Parathyroid adenoma (tissue), 2 donors: ENCODE results near the gene SLC22A3.

Experiments used
- H2AFZ ChIP-seq: fragments of 300-600 bp; sonication (generic); one replicate; pipeline ENCODE4 v1.7.0; 2017; ENCODE audit warnings: antibody characterized with exemption, mild to moderate bottlenecking
- H3K27ac ChIP-seq: fragments of 300-600 bp; sonication (generic); one replicate; pipeline ENCODE4 v1.7.0; 2017
- H3K27me3 ChIP-seq: fragments of 300-600 bp; sonication (generic); one replicate; pipeline ENCODE4 v1.7.0; 2017; ENCODE audit warnings: low read length; ENCODE audit not compliant: control insufficient read depth, insufficient read depth
- H3K36me3 ChIP-seq: fragments of 300-600 bp; sonication (generic); one replicate; pipeline ENCODE4 v1.7.0; 2017; ENCODE audit warnings: low read length; ENCODE audit not compliant: control insufficient read depth, insufficient read depth
- H3K4me1 ChIP-seq: fragments of 300-600 bp; sonication (generic); one replicate; pipeline ENCODE4 v1.7.0; 2017; ENCODE audit warnings: control low read depth
- H3K4me2 ChIP-seq: fragments of 300-600 bp; sonication (generic); one replicate; pipeline ENCODE4 v1.7.0; 2017; ENCODE audit warnings: low read length
- H3K4me3 ChIP-seq: fragments of 300-600 bp; sonication (generic); one replicate; pipeline ENCODE4 v1.7.0; 2017; ENCODE audit warnings: low read depth, low read length
- H3K79me2 ChIP-seq: fragments of 300-600 bp; sonication (generic); one replicate; pipeline ENCODE4 v1.7.0; 2017; ENCODE audit warnings: control low read depth
- H3K9ac ChIP-seq: fragments of 300-600 bp; sonication (generic); one replicate; pipeline ENCODE4 v1.7.0; 2017; ENCODE audit warnings: mild to moderate bottlenecking
- H3K9me3 ChIP-seq: fragments of 300-600 bp; sonication (generic); one replicate; pipeline ENCODE4 v1.7.0; 2017; ENCODE audit warnings: low read length; ENCODE audit not compliant: control insufficient read depth
- TF ChIP-seq, protein P1 (sequence below): fragments of 300-600 bp; sonication (generic); IDR thresholded peaks from one replicate; pipeline ENCODE4 v1.7.0; 2017; ENCODE audit warnings: antibody characterized with exemption, mild to moderate bottlenecking
- donor health status: primary hyperparathyroidism.

The SLC22A3 gene

DNA sequence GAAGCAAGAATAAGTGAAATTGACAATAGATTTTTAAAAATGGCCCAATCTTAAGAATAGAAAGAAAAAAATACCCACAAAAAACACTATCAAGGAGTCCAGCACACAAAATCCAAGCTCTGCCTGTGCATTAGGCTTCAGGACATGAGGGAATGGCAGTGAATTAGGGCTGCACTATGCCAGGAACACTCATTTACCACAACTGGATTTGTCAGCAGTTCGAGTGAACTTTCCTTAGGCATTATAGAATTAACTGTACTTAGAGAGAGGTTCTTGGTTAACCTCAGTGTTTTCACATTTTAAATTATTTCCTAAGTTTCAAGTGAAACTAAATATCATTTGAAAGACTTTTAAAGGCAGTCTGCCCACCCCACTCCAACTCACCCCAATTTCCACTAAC lies 34.8 kb downstream of the SLC22A3 start:
- Histone ChIP-seq H3K9ac (no peak overlapping the region), H3K9me3 (no peaks in the 10 kb centered on the region), H3K27ac (no peak overlapping the region), H3K4me1 (no peaks in the 10 kb centered on the region), H3K4me3 (no peak overlapping the region), H3K36me3 (no peaks in the 10 kb centered on the region), H3K27me3 (no peaks in the 10 kb centered on the region), H3K79me2 (no peaks in the 10 kb centered on the region), H2AFZ (no peak overlapping the region), H3K4me2 (no peak overlapping the region)
- TF ChIP-seq, protein P1, sequence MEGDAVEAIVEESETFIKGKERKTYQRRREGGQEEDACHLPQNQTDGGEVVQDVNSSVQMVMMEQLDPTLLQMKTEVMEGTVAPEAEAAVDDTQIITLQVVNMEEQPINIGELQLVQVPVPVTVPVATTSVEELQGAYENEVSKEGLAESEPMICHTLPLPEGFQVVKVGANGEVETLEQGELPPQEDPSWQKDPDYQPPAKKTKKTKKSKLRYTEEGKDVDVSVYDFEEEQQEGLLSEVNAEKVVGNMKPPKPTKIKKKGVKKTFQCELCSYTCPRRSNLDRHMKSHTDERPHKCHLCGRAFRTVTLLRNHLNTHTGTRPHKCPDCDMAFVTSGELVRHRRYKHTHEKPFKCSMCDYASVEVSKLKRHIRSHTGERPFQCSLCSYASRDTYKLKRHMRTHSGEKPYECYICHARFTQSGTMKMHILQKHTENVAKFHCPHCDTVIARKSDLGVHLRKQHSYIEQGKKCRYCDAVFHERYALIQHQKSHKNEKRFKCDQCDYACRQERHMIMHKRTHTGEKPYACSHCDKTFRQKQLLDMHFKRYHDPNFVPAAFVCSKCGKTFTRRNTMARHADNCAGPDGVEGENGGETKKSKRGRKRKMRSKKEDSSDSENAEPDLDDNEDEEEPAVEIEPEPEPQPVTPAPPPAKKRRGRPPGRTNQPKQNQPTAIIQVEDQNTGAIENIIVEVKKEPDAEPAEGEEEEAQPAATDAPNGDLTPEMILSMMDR = no peak

DNA sequence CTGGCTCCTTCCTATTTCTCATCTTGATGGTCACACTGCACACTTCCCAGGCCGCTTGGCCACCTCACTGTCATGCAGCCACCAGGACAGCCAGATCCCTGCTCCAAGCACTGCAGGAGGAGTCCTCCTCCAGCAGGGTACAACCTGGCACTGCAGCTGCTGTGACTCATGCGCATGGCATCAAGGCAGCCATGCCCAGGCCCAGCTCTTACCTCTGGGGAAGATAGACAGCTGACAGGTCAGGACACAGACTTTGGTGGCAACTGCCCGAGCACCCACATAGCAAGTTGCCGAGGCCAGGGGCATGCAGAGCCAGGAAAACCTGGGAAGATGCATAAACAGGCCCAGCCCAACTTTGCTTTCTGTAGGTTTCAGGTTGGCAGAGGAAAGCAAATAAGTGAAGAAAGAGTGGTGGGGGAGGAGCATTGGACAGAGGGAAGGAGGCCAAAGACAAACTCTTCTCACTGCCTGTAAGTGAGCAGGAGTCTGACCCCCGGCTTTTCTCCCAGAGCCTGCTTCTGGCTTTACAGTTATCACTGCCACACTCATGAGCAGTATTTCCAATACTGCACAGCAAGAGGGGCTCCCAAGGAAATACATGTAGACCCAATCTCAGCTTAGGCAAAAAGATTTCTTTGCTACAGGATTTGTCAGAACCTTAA lies 38.8 kb downstream of the SLC22A3 start:
- Histone ChIP-seq H2AFZ (no peak overlapping the region), H3K4me2 (no peak overlapping the region), H3K27ac (no peak overlapping the region), H3K9me3 (no peaks in the 10 kb centered on the region), H3K36me3 (no peaks in the 10 kb centered on the region), H3K9ac (no peak overlapping the region), H3K4me3 (no peak overlapping the region), H3K4me1 (no peaks in the 10 kb centered on the region), H3K27me3 (no peaks in the 10 kb centered on the region), H3K79me2 (no peaks in the 10 kb centered on the region)
- TF ChIP-seq, protein P1 = no peak

- H3K36me3 ChIP-seq = no peaks in the 10 kb centered on the region
- no peaks in the 10 kb centered on the region for H3K27me3 ChIP-seq
- no peaks in the 10 kb centered on the region for H3K9me3 ChIP-seq
- no peak overlapping the region for H3K27ac ChIP-seq
- no peaks in the 10 kb centered on the region for H3K4me1 ChIP-seq
- H3K79me2 ChIP-seq = no peaks in the 10 kb centered on the region
- TF ChIP-seq, protein P1 = no peak
- no peak overlapping the region for H3K4me2 ChIP-seq
- no peak overlapping the region for H2AFZ ChIP-seq
- H3K4me3 ChIP-seq = no peak overlapping the region
- no peak overlapping the region for H3K9ac ChIP-seq
Measured at GRCh38 chr6:160387916-160388643, 39.9 kb downstream of the SLC22A3 start.

- H3K27ac ChIP-seq = no peak overlapping the region
- H3K36me3 ChIP-seq = no peaks in the 10 kb centered on the region
- no peaks in the 10 kb centered on the region for H3K27me3 ChIP-seq
- TF ChIP-seq, protein P1 = no peak
- no peak overlapping the region for H2AFZ ChIP-seq
- no peaks in the 10 kb centered on the region for H3K79me2 ChIP-seq
- H3K4me2 ChIP-seq = no peak overlapping the region
- H3K9ac ChIP-seq = no peak overlapping the region
- no peaks in the 10 kb centered on the region for H3K9me3 ChIP-seq
- H3K4me1 ChIP-seq = no peaks in the 10 kb centered on the region
- no peak overlapping the region for H3K4me3 ChIP-seq
Measured at GRCh38 chr6:160388922-160389321, 40.7 kb downstream of the SLC22A3 start.
